Hepatocyte (in vitro differentiated cells): ENCODE results near the gene RUSC1. TPM values are rescaled to one million over a fixed set of nuclear protein-coding genes. Genes with fewer than 3 reads are reported as not detected.
A peak's percentile ranks its signal among the peaks of the same experiment; 100 is the strongest.

ENCODE experiments used
- DNase-seq: peaks from one replicate; pipeline ENCODE4 v3.0.0-alpha.2; 2016; ENCODE audit warnings: low spot score
- H2AFZ ChIP-seq: fragments of 200-600 bp; sonication (generic); 2 replicates; pipeline ENCODE4 v1.6.0; 2016; ENCODE audit warnings: antibody characterized with exemption, mild to moderate bottlenecking
- H3K27ac ChIP-seq: fragments of 200-600 bp; sonication (generic); 2 replicates; pipeline ENCODE4 v1.5.1; 2016; ENCODE audit warnings: mild to moderate bottlenecking
- H3K27me3 ChIP-seq: fragments of 200-600 bp; sonication (generic); 2 replicates; pipeline ENCODE4 v1.6.1; 2016
- H3K36me3 ChIP-seq: fragments of 200-600 bp; sonication (generic); replicated peaks from 2 replicates; pipeline ENCODE4 v1.5.1; 2016; ENCODE audit warnings: low read depth; ENCODE audit not compliant: insufficient read depth
- H3K4me1 ChIP-seq: fragments of 200-600 bp; sonication (generic); 2 replicates; pipeline ENCODE4 v1.5.1; 2016; ENCODE audit warnings: mild to moderate bottlenecking, moderate library complexity; ENCODE audit not compliant: insufficient read depth
- H3K4me2 ChIP-seq: fragments of 200-600 bp; sonication (generic); 2 replicates; pipeline ENCODE4 v1.6.0; 2016
- H3K4me3 ChIP-seq: fragments of 200-600 bp; sonication (generic); 2 replicates; pipeline ENCODE4 v1.5.1; 2016; ENCODE audit warnings: mild to moderate bottlenecking
- H3K79me2 ChIP-seq: fragments of 200-600 bp; sonication (generic); 2 replicates; pipeline ENCODE4 v1.6.0; 2017; ENCODE audit warnings: mild to moderate bottlenecking
- H3K9me2 ChIP-seq: fragments of 200-600 bp; sonication (generic); replicated peaks from 2 replicates; pipeline ENCODE4 v1.6.0; 2017; ENCODE audit warnings: mild to moderate bottlenecking; ENCODE audit not compliant: insufficient read depth
- H3K9me3 ChIP-seq: fragments of 200-600 bp; sonication (generic); 2 replicates; pipeline ENCODE4 v1.5.1; 2016; ENCODE audit warnings: low read depth, mild to moderate bottlenecking
- H4K20me1 ChIP-seq: fragments of 200-600 bp; sonication (generic); 2 replicates; pipeline ENCODE4 v1.6.0; 2016; ENCODE audit warnings: mild to moderate bottlenecking; ENCODE audit not compliant: insufficient read depth, poor library complexity, severe bottlenecking
- EZH2 ChIP-seq: fragments of 200-600 bp; sonication (generic); IDR thresholded peaks from 2 replicates; pipeline ENCODE4 v1.6.1; 2016; ENCODE audit warnings: antibody characterized with exemption, mild to moderate bottlenecking, borderline replicate concordance
- EZH2phosphoT487 ChIP-seq: fragments of 200-600 bp; sonication (generic); IDR thresholded peaks from one replicate; pipeline ENCODE4 v1.6.1; 2018; ENCODE audit warnings: antibody characterized with exemption, mild to moderate bottlenecking, low read depth, moderate library complexity; ENCODE audit not compliant: unreplicated experiment, severe bottlenecking
- WGBS: methylation state at CpG from one replicate; pipeline ENCODE4 v1.1.6; 2016; ENCODE audit warnings: low lambda C conversion rate; ENCODE audit errors: missing lambda C conversion rate; 5-methylcytosine and 5-hydroxymethylcytosine counted together
- polyA plus RNA-seq: library from polyadenylated mRNA; unstranded; fragments of >200 nt; fragmentation: Nextera tagmentation; extraction: Ambion mirVana; gene quantifications from 2 replicates; pipeline ENCODE4 v1.2.1, GENCODE V29; 2016
- total RNA-seq: library from RNA; depleted of rRNA; stranded (reverse); fragments of >200 nt; gene quantifications from 2 replicates; pipeline ENCODE4 v1.2.3, GENCODE V29; 2014
- TF ChIP-seq, protein P1 (sequence below): fragments of 200-600 bp; sonication (generic); IDR thresholded peaks from 2 replicates; pipeline ENCODE4 v1.5.1; 2016; ENCODE audit warnings: antibody characterized with exemption, mild to moderate bottlenecking; ENCODE audit not compliant: poor library complexity

The RUSC1 gene, protein sequence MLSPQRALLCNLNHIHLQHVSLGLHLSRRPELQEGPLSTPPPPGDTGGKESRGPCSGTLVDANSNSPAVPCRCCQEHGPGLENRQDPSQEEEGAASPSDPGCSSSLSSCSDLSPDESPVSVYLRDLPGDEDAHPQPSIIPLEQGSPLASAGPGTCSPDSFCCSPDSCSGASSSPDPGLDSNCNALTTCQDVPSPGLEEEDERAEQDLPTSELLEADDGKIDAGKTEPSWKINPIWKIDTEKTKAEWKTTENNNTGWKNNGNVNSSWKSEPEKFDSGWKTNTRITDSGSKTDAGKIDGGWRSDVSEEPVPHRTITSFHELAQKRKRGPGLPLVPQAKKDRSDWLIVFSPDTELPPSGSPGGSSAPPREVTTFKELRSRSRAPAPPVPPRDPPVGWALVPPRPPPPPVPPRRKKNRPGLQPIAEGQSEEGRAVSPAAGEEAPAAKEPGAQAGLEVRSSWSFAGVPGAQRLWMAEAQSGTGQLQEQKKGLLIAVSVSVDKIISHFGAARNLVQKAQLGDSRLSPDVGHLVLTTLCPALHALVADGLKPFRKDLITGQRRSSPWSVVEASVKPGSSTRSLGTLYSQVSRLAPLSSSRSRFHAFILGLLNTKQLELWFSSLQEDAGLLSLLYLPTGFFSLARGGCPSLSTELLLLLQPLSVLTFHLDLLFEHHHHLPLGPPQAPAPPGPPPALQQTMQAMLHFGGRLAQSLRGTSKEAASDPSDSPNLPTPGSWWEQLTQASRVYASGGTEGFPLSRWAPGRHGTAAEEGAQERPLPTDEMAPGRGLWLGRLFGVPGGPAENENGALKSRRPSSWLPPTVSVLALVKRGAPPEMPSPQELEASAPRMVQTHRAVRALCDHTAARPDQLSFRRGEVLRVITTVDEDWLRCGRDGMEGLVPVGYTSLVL
- 22.3 and 25.2 TPM in 2 replicates for total RNA-seq
- 34.9 and 48.4 TPM in 2 replicates for polyA plus RNA-seq

GRCh38 chr1:155320661-155321617 lies at the start of gene RUSC1:
Gene RUSC1 (plus strand): TSS chr1:155320894. CDS start chr1:155321774, 880 bp downstream.
- H3K4me2 ChIP-seq: peak within 1 kb of the TSS; percentile 87
- no peak within 1 kb of the TSS for H2AFZ ChIP-seq
- 44% methylated on average over 37 of the region's 51 CpGs for WGBS
- TF ChIP-seq EZH2phosphoT487: no peak
- TF ChIP-seq EZH2: no peak
- TF ChIP-seq, protein P1, sequence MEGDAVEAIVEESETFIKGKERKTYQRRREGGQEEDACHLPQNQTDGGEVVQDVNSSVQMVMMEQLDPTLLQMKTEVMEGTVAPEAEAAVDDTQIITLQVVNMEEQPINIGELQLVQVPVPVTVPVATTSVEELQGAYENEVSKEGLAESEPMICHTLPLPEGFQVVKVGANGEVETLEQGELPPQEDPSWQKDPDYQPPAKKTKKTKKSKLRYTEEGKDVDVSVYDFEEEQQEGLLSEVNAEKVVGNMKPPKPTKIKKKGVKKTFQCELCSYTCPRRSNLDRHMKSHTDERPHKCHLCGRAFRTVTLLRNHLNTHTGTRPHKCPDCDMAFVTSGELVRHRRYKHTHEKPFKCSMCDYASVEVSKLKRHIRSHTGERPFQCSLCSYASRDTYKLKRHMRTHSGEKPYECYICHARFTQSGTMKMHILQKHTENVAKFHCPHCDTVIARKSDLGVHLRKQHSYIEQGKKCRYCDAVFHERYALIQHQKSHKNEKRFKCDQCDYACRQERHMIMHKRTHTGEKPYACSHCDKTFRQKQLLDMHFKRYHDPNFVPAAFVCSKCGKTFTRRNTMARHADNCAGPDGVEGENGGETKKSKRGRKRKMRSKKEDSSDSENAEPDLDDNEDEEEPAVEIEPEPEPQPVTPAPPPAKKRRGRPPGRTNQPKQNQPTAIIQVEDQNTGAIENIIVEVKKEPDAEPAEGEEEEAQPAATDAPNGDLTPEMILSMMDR: no peak
- no peaks in the 10 kb centered on the region for H3K9me2 ChIP-seq
- H3K9me3 ChIP-seq: no peaks in the 10 kb centered on the region
- peaks cover 14% of the 10 kb centered on the region for H3K79me2 ChIP-seq
- no peak within 1 kb of the TSS for H3K4me3 ChIP-seq
- peaks cover 11% of the 10 kb centered on the region for H4K20me1 ChIP-seq
- peak within 1 kb of the TSS; percentile 94 for H3K27ac ChIP-seq
- H3K36me3 ChIP-seq: no peaks in the 10 kb centered on the region
- H3K27me3 ChIP-seq: no peaks in the 10 kb centered on the region
- DNase-seq: peak; percentile 58
- peaks cover 32% of the 10 kb centered on the region for H3K4me1 ChIP-seq

GRCh38 chr1:155272466-155273342 lies 48.0 kb upstream of the RUSC1 start:
- H3K9me2 ChIP-seq: no peaks in the 10 kb centered on the region
- TF ChIP-seq, protein P1: no peak
- TF ChIP-seq EZH2phosphoT487: no peak
- no peak for TF ChIP-seq EZH2
- peak overlapping the region; percentile 57 for H3K4me3 ChIP-seq
- no peaks in the 10 kb centered on the region for H3K36me3 ChIP-seq
- 10% methylated on average over 26 of the region's 44 CpGs for WGBS
- H3K27ac ChIP-seq: peak overlapping the region; percentile 98
- H3K4me1 ChIP-seq: peaks cover 9% of the 10 kb centered on the region
- H3K79me2 ChIP-seq: peaks cover 38% of the 10 kb centered on the region
- H3K9me3 ChIP-seq: no peaks in the 10 kb centered on the region
- DNase-seq: no peak
- H3K27me3 ChIP-seq: no peaks in the 10 kb centered on the region
- peak overlapping the region; percentile 46 for H2AFZ ChIP-seq
- peak overlapping the region; percentile 72 for H3K4me2 ChIP-seq
- H4K20me1 ChIP-seq: peaks cover 14% of the 10 kb centered on the region
